SK-N-SH (cell line): ENCODE data around the gene DENND5B. TPM values are rescaled to one million over a fixed set of nuclear protein-coding genes. Genes with fewer than 3 reads are reported as not detected.

Experiments used
- CTCF ChIA-PET: fragments of 300-600, 350-600 bp; formaldehyde crosslinking; extraction: SDS; loops from one replicate; lab custom pipeline; 2021; lab: Yijun Ruan, JAX
- POLR2A ChIA-PET: fragments of 350-600 bp; sonication (Branson Sonifier 250); formaldehyde crosslinking; extraction: SDS; loops from one replicate; lab custom pipeline; 2020; ENCODE audit warnings: antibody characterized with exemption, inconsistent platforms; lab: Yijun Ruan, JAX
- DNase-seq: peaks from one replicate; pipeline ENCODE4 v3.0.0; 2012
- H2AFZ ChIP-seq: fragments of 200-600 bp; sonication (generic); 2 replicates; pipeline ENCODE4 v1.8.1; 2016; ENCODE audit warnings: antibody characterized with exemption, mild to moderate bottlenecking, low read depth
- H3F3A ChIP-seq: fragments of 200-600 bp; sonication (generic); replicated peaks from 2 replicates; pipeline ENCODE3; 2016; ENCODE audit warnings: antibody characterized with exemption, mild to moderate bottlenecking; ENCODE audit not compliant: insufficient read depth
- H3K27ac ChIP-seq, 2 experiments: fragments of 200-500 bp in 1 of 2; fragments of 200-600 bp in 1 of 2; sonication (Bioruptor generic) in 1 of 2; sonication (generic), shearing (Covaris generic) in 1 of 2; 2 replicates each; pipeline versions ENCODE4 v1.5.1 to v1.6.1; 2014 to 2016; ENCODE audit warnings: low read depth in 2 of 2, inconsistent platforms in 1 of 2, low read length in 1 of 2, mild to moderate bottlenecking in 1 of 2, mixed read lengths in 1 of 2
- H3K27me3 ChIP-seq: fragments of 200-600 bp; sonication (generic), shearing (Covaris generic); 2 replicates; pipeline ENCODE4 v1.6.1; 2016; ENCODE audit warnings: mixed run types; ENCODE audit not compliant: insufficient read depth
- H3K36me3 ChIP-seq, 2 experiments: fragments of 200-500 bp in 1 of 2; fragments of 200-600 bp in 1 of 2; sonication (Bioruptor generic) in 1 of 2; sonication (generic) in 1 of 2; replicated peaks in 1 of 2; 2 replicates each; pipeline versions ENCODE3 to v1.5.1; 2014 to 2016; ENCODE audit warnings: low read length in 1 of 2, mild to moderate bottlenecking in 1 of 2; ENCODE audit not compliant: insufficient read depth in 2 of 2, control insufficient read depth in 1 of 2
- H3K4me1 ChIP-seq, 2 experiments: fragments of 200-500 bp in 1 of 2; fragments of 200-600 bp in 1 of 2; sonication (Bioruptor generic) in 1 of 2; sonication (generic), shearing (Covaris generic) in 1 of 2; 2 replicates each; pipeline versions ENCODE4 v1.5.1 to v1.6.1; 2014 to 2016; ENCODE audit warnings: low read depth in 1 of 2, low read length in 1 of 2, mixed run types in 1 of 2; ENCODE audit not compliant: insufficient read depth in 2 of 2, control insufficient read depth in 1 of 2
- H3K4me2 ChIP-seq: fragments of 200-600 bp; sonication (generic), shearing (Covaris generic); 2 replicates; pipeline ENCODE4 v1.6.1; 2017; ENCODE audit warnings: mixed run types
- H3K4me3 ChIP-seq, 2 experiments: fragments of 200-500 bp in 1 of 2; fragments of 200-600 bp in 1 of 2; sonication (Bioruptor generic) in 1 of 2; sonication (generic), shearing (Covaris generic) in 1 of 2; 2 replicates each; pipeline versions ENCODE4 v1.5.1 to v1.8.1; 2014 to 2016; ENCODE audit warnings: low read depth in 2 of 2, inconsistent platforms in 1 of 2, low read length in 1 of 2, mild to moderate bottlenecking in 1 of 2, mixed read lengths in 1 of 2, moderate library complexity in 1 of 2
- H3K79me2 ChIP-seq: fragments of 200-600 bp; sonication (generic); 2 replicates; pipeline ENCODE4 v1.8.1; 2017; ENCODE audit warnings: mild to moderate bottlenecking; ENCODE audit not compliant: insufficient read depth
- H3K9ac ChIP-seq: fragments of 200-600 bp; sonication (generic); 2 replicates; pipeline ENCODE4 v1.6.1; 2017; ENCODE audit warnings: mixed run types
- H3K9me2 ChIP-seq: fragments of 200-600 bp; sonication (generic); 2 replicates; pipeline ENCODE4 v1.6.1; 2017; ENCODE audit warnings: mixed run types
- H3K9me3 ChIP-seq: fragments of 200-600 bp; sonication (generic); 2 replicates; pipeline ENCODE4 v1.6.1; 2017; ENCODE audit warnings: mixed run types, mild to moderate bottlenecking, moderate library complexity
- H4K20me1 ChIP-seq: fragments of 200-600 bp; sonication (generic); 2 replicates; pipeline ENCODE4 v1.6.1; 2017; ENCODE audit warnings: mild to moderate bottlenecking, mixed run types; ENCODE audit not compliant: insufficient read depth
- EP300 ChIP-seq, 2 experiments: IDR thresholded peaks; 2 replicates each; pipeline versions ENCODE4 v1.4.0 to v1.6.1; 2012; ENCODE audit warnings: borderline replicate concordance in 1 of 2, low read depth in 1 of 2, low read length in 1 of 2
- FOSL2 ChIP-seq: IDR thresholded peaks from 2 replicates; pipeline ENCODE4 v1.4.0; 2012; ENCODE audit warnings: low read depth, mild to moderate bottlenecking, moderate library complexity, borderline replicate concordance
- FOXM1 ChIP-seq: IDR thresholded peaks from 2 replicates; pipeline ENCODE4 v1.4.0; 2012; ENCODE audit warnings: low read depth, mild to moderate bottlenecking
- GABPA ChIP-seq: IDR thresholded peaks from 2 replicates; pipeline ENCODE4 v1.4.0; 2012; ENCODE audit warnings: low read depth, mild to moderate bottlenecking
- MXI1 ChIP-seq: IDR thresholded peaks from 2 replicates; pipeline ENCODE4 v1.6.1; 2012; ENCODE audit warnings: mild to moderate bottlenecking, low read depth, low read length, improper control_type of control experiment
- RCOR1 ChIP-seq: fragments of 150-350 bp; IDR thresholded peaks from 2 replicates; pipeline ENCODE4 v1.6.1; 2017; ENCODE audit warnings: antibody characterized with exemption, low read length
- RXRA ChIP-seq: IDR thresholded peaks from 2 replicates; pipeline ENCODE4 v1.4.0; 2012; ENCODE audit warnings: low read depth, mild to moderate bottlenecking, borderline replicate concordance
- TAF1 ChIP-seq: IDR thresholded peaks from 2 replicates; pipeline ENCODE4 v1.6.1; 2012; ENCODE audit warnings: low read depth, mild to moderate bottlenecking, low read length, moderate library complexity, borderline replicate concordance
- TEAD4 ChIP-seq: IDR thresholded peaks from 2 replicates; pipeline ENCODE4 v1.4.0; 2012; ENCODE audit warnings: mild to moderate bottlenecking, borderline replicate concordance; ENCODE audit not compliant: insufficient read depth
- YY1 ChIP-seq: IDR thresholded peaks from 2 replicates; pipeline ENCODE4 v1.4.0; 2012; ENCODE audit warnings: low read depth, mild to moderate bottlenecking
- WGBS: methylation state at CpG from one replicate; pipeline ENCODE4 v1.1.6; 2017; ENCODE audit warnings: low lambda C conversion rate; 5-methylcytosine and 5-hydroxymethylcytosine counted together
- polyA plus RNA-seq, 3 experiments: library from polyadenylated mRNA; depleted of rRNA; stranded (reverse); fragments of >200 nt; gene quantifications; 2 replicates each; pipeline ENCODE4 v1.2.3, GENCODE V29; 2012
- TF ChIP-seq, protein P1 (sequence below): IDR thresholded peaks from 2 replicates; pipeline ENCODE4 v1.6.1; 2012; ENCODE audit warnings: mild to moderate bottlenecking, low read depth, low read length, moderate library complexity
- TF ChIP-seq, protein P2 (sequence below): fragments of 150-350 bp; IDR thresholded peaks from 2 replicates; pipeline ENCODE4 v1.6.1; 2017; ENCODE audit warnings: antibody characterized with exemption, low read length, low read depth, borderline replicate concordance
- TF ChIP-seq, protein P3 (sequence below): IDR thresholded peaks from 2 replicates; pipeline ENCODE4 v1.4.0; 2012; ENCODE audit warnings: low read depth, borderline replicate concordance
- TF ChIP-seq, protein P4 (sequence below): fragments of 150-350 bp; IDR thresholded peaks from 2 replicates; pipeline ENCODE4 v1.6.1; 2016; ENCODE audit warnings: mild to moderate bottlenecking, low read depth, low read length

Gene DENND5B
- polyA plus RNA-seq, 1 of the 3 experiments (the other 2 are of a cell fraction) = 5.3 TPM

DNA sequence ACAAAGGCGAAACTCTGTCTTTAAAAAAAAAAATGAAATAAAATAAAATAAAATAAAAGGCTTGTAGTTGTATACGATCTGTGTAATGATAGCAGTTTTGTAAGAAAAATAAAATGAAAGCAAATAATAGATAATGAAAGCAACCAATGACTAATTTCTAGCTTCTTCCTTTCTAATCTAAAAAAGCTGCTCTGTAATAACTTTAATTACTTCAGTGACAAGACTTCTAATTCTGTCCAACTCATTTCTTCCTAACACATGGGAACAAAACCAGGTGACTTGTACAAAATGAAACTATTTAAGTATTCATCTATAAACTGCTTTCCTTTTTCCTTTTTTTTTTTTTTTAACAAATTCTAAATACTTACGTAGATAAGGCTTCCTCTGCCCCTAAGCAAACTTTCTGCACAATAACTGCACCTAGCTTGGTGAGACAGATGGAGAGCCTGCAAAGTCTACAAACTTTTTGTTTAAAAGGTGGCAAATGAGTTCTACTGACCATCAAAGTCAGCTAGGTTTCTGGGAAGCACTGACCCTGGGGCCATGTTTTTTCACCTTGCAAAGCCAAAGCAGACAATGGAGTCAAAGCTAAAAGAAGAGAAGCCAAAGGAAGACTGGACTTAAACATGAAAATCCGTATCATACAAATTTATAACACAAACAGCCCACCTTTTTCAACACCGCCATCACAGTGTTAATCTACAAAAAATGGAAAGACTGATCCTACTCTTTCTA is 28.2 kb downstream of the DENND5B start:
- Histone ChIP-seq H3K9me3 (no peaks in the 10 kb centered on the region), H3K9ac (no peak overlapping the region), H3K4me3 (no peak overlapping the region), H3K36me3 (peaks cover 0 to 3% of the 10 kb centered on the region in 2 experiments), H3K79me2 (peaks cover 86% of the 10 kb centered on the region), H3K9me2 (no peaks in the 10 kb centered on the region), H3K27ac (no peak overlapping the region), H4K20me1 (peaks cover 12% of the 10 kb centered on the region), H3K4me2 (no peak overlapping the region), H3K4me1 (peaks cover 0 to 8% of the 10 kb centered on the region in 2 experiments; a peak in 1 of 4 replicates), H2AFZ (no peak overlapping the region), H3K27me3 (no peaks in the 10 kb centered on the region), H3F3A (peaks cover 16% of the 10 kb centered on the region)
- TF ChIP-seq, protein P1, sequence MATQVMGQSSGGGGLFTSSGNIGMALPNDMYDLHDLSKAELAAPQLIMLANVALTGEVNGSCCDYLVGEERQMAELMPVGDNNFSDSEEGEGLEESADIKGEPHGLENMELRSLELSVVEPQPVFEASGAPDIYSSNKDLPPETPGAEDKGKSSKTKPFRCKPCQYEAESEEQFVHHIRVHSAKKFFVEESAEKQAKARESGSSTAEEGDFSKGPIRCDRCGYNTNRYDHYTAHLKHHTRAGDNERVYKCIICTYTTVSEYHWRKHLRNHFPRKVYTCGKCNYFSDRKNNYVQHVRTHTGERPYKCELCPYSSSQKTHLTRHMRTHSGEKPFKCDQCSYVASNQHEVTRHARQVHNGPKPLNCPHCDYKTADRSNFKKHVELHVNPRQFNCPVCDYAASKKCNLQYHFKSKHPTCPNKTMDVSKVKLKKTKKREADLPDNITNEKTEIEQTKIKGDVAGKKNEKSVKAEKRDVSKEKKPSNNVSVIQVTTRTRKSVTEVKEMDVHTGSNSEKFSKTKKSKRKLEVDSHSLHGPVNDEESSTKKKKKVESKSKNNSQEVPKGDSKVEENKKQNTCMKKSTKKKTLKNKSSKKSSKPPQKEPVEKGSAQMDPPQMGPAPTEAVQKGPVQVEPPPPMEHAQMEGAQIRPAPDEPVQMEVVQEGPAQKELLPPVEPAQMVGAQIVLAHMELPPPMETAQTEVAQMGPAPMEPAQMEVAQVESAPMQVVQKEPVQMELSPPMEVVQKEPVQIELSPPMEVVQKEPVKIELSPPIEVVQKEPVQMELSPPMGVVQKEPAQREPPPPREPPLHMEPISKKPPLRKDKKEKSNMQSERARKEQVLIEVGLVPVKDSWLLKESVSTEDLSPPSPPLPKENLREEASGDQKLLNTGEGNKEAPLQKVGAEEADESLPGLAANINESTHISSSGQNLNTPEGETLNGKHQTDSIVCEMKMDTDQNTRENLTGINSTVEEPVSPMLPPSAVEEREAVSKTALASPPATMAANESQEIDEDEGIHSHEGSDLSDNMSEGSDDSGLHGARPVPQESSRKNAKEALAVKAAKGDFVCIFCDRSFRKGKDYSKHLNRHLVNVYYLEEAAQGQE = no peak
- TF ChIP-seq EP300 (IDR thresholded peaks at IDR 0.05; ENCODE audit: borderline replicate concordance in 1 of 2, low read depth in 1 of 2, low read length in 1 of 2) (no peak), TAF1 (no peak), MXI1 (no peak), YY1 (no peak), RCOR1 (no peak), TEAD4 (no peak), RXRA (no peak), FOSL2 (no peak), GABPA (no peak), FOXM1 (no peak)
- TF ChIP-seq, protein P2, sequence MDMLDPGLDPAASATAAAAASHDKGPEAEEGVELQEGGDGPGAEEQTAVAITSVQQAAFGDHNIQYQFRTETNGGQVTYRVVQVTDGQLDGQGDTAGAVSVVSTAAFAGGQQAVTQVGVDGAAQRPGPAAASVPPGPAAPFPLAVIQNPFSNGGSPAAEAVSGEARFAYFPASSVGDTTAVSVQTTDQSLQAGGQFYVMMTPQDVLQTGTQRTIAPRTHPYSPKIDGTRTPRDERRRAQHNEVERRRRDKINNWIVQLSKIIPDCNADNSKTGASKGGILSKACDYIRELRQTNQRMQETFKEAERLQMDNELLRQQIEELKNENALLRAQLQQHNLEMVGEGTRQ = no peak
- TF ChIP-seq, protein P3, sequence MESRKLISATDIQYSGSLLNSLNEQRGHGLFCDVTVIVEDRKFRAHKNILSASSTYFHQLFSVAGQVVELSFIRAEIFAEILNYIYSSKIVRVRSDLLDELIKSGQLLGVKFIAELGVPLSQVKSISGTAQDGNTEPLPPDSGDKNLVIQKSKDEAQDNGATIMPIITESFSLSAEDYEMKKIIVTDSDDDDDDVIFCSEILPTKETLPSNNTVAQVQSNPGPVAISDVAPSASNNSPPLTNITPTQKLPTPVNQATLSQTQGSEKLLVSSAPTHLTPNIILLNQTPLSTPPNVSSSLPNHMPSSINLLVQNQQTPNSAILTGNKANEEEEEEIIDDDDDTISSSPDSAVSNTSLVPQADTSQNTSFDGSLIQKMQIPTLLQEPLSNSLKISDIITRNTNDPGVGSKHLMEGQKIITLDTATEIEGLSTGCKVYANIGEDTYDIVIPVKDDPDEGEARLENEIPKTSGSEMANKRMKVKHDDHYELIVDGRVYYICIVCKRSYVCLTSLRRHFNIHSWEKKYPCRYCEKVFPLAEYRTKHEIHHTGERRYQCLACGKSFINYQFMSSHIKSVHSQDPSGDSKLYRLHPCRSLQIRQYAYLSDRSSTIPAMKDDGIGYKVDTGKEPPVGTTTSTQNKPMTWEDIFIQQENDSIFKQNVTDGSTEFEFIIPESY = no peak
- TF ChIP-seq, protein P4, sequence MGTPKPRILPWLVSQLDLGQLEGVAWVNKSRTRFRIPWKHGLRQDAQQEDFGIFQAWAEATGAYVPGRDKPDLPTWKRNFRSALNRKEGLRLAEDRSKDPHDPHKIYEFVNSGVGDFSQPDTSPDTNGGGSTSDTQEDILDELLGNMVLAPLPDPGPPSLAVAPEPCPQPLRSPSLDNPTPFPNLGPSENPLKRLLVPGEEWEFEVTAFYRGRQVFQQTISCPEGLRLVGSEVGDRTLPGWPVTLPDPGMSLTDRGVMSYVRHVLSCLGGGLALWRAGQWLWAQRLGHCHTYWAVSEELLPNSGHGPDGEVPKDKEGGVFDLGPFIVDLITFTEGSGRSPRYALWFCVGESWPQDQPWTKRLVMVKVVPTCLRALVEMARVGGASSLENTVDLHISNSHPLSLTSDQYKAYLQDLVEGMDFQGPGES = no peak
- ChIA-PET POLR2A (no interaction called here), CTCF (interaction anchor here (1.0 to 1.4 kb wide), 3 partner anchors 11 to 160 kb away, joined by 3 read pairs; no protein-coding TSS in a partner anchor)
- WGBS = 94% methylated on average over 5 of the region's 5 CpGs
- no peak for DNase-seq
